GM18951 (cell line): ENCODE results near the gene OSBPL8.

Source experiments
- POLR2A ChIP-seq: IDR thresholded peaks from 4 replicates; pipeline ENCODE4 v1.6.1; 2011; ENCODE audit warnings: mild to moderate bottlenecking; ENCODE audit not compliant: insufficient read length, insufficient read depth; ENCODE audit errors: extremely low read depth
- in situ Hi-C: fragments of 300-500 bp; cut with MboI; formaldehyde crosslinking; loops from one replicate; pipeline ENCODE4 v1.12.0; 2022; ENCODE audit warnings: low sequenced_read_pairs, mixed read lengths, inconsistent platforms; ENCODE audit not compliant: unreplicated experiment

The OSBPL8 gene

GRCh38 chr12:76559400-76560085 lies at the start of gene OSBPL8:
TSS of gene OSBPL8 (minus strand) at chr12:76559771. CDS start at chr12:76487551, 72,220 bp downstream.
- in situ Hi-C loops: no loop called here
- TF ChIP-seq POLR2A: peak; percentile 96

- no peak for TF ChIP-seq POLR2A
- in situ Hi-C loops: no loop called here
Measured at GRCh38 chr12:76608070-76608469, 48.5 kb upstream of the OSBPL8 start.

- in situ Hi-C loops: no loop called here
- no peak for TF ChIP-seq POLR2A
Measured at GRCh38 chr12:76595056-76595455, 35.5 kb upstream of the OSBPL8 start.

GRCh38 chr12:76591476-76591875 lies 31.9 kb upstream of the OSBPL8 start:
- in situ Hi-C loops: no loop called here
- no peak for TF ChIP-seq POLR2A

- TF ChIP-seq POLR2A: no peak
- in situ Hi-C loops: no loop called here
Measured at GRCh38 chr12:76590131-76590530, 30.6 kb upstream of the OSBPL8 start.

GRCh38 chr12:76588881-76589565 lies 29.5 kb upstream of the OSBPL8 start:
- in situ Hi-C loops: no loop called here
- no peak for TF ChIP-seq POLR2A

- TF ChIP-seq POLR2A: no peak
- in situ Hi-C loops: no loop called here
Measured at GRCh38 chr12:76587428-76588178, 28.0 kb upstream of the OSBPL8 start.

- TF ChIP-seq POLR2A: no peak
- in situ Hi-C loops: no loop called here
Measured at GRCh38 chr12:76586764-76587395, 27.3 kb upstream of the OSBPL8 start.

- no peak for TF ChIP-seq POLR2A
- in situ Hi-C loops: no loop called here
Measured at GRCh38 chr12:76583301-76583700, 23.7 kb upstream of the OSBPL8 start.

GRCh38 chr12:76573840-76574373 lies 14.3 kb upstream of the OSBPL8 start:
- in situ Hi-C loops: no loop called here

GRCh38 chr12:76571256-76571655 lies 11.7 kb upstream of the OSBPL8 start:
- in situ Hi-C loops: no loop called here
- TF ChIP-seq POLR2A: no peak

More at GRCh38 chr12:76573840-76574373, 14.3 kb upstream of the OSBPL8 start:
- TF ChIP-seq POLR2A: no peak

- in situ Hi-C loops: no loop called here
- no peak for TF ChIP-seq POLR2A
Measured at GRCh38 chr12:76569685-76570604, 10.4 kb upstream of the OSBPL8 start.
